SK-N-SH treated with all-trans-retinoic acid at 6 μM for 48 hours (cell line): ENCODE results near the gene OR2Y1.

ENCODE experiments used
- ATAC-seq: fragments of 200-7000 bp; cut with Tn5 transposase; 3 replicates; pipeline ENCODE4 v1.9.1; 2020; ENCODE audit warnings: mild to moderate bottlenecking, moderate library complexity
- ARNTL ChIP-seq: fragments of 450-650 bp; formaldehyde crosslinking; IDR thresholded peaks from 2 replicates; pipeline ENCODE4 v1.5.0; 2020; ENCODE audit warnings: low read depth, mild to moderate bottlenecking, moderate library complexity, borderline replicate concordance
- BACH2 ChIP-seq: fragments of 250-450 bp; sonication (Bioruptor Pico); IDR thresholded peaks from 2 replicates; pipeline ENCODE4 v1.9.0; 2021; ENCODE audit warnings: mild to moderate bottlenecking, borderline replicate concordance
- CSDC2 ChIP-seq: fragments of 250-450 bp; sonication (Bioruptor Pico); IDR thresholded peaks from 2 replicates; pipeline ENCODE4 v1.5.0; 2020; ENCODE audit warnings: mild to moderate bottlenecking, moderate library complexity
- ESRRG ChIP-seq: fragments of 250-450 bp; sonication (Bioruptor Pico); IDR thresholded peaks from 2 replicates; pipeline ENCODE4 v1.6.1; 2021; ENCODE audit warnings: mild to moderate bottlenecking
- GLIS3 ChIP-seq: fragments of 250-450 bp; sonication (Bioruptor Pico); IDR thresholded peaks from 2 replicates; pipeline ENCODE4 v1.5.0; 2020; ENCODE audit warnings: mild to moderate bottlenecking, moderate library complexity
- ISL1 ChIP-seq: fragments of 250-450 bp; sonication (Bioruptor Pico); IDR thresholded peaks from 2 replicates; pipeline ENCODE4 v2.1.2; 2022; ENCODE audit warnings: mild to moderate bottlenecking, moderate library complexity
- OSR1 ChIP-seq: fragments of 250-450 bp; sonication (Bioruptor Pico); IDR thresholded peaks from 2 replicates; pipeline ENCODE4 v1.8.0; 2022; ENCODE audit warnings: moderate library complexity, mild to moderate bottlenecking, inconsistent platforms
- PPARA ChIP-seq: fragments of 250-450 bp; sonication (Bioruptor Pico); IDR thresholded peaks from 2 replicates; pipeline ENCODE4 v1.5.0; 2020; ENCODE audit warnings: mild to moderate bottlenecking, borderline replicate concordance
- RARB ChIP-seq: fragments of 250-450 bp; sonication (Bioruptor Pico); IDR thresholded peaks from 2 replicates; pipeline ENCODE4 v1.8.0; 2021; ENCODE audit warnings: mild to moderate bottlenecking, moderate library complexity
- SNAI2 ChIP-seq: fragments of 250-450 bp; sonication (Bioruptor Pico); IDR thresholded peaks from 2 replicates; pipeline ENCODE4 v1.5.0; 2020; ENCODE audit warnings: mild to moderate bottlenecking, moderate library complexity
- TCF4 ChIP-seq: fragments of 250-450 bp; sonication (Bioruptor Pico); IDR thresholded peaks from 2 replicates; pipeline ENCODE4 v1.8.0; 2021; ENCODE audit warnings: mild to moderate bottlenecking, moderate library complexity, borderline replicate concordance
- TOX ChIP-seq: fragments of 250-450 bp; sonication (Bioruptor Pico); IDR thresholded peaks from 2 replicates; pipeline ENCODE4 v1.8.0; 2021; ENCODE audit warnings: mild to moderate bottlenecking, moderate library complexity, borderline replicate concordance
- ZC3H10 ChIP-seq: fragments of 250-450 bp; sonication (Bioruptor Pico); IDR thresholded peaks from 2 replicates; pipeline ENCODE4 v1.5.1; 2021; ENCODE audit warnings: mild to moderate bottlenecking, moderate library complexity
- ZFP3 ChIP-seq: fragments of 250-450 bp; sonication (Bioruptor Pico); IDR thresholded peaks from 2 replicates; pipeline ENCODE4 v1.5.0; 2020; ENCODE audit warnings: mild to moderate bottlenecking, moderate library complexity
- ZFP30 ChIP-seq: fragments of 450-650 bp; formaldehyde crosslinking; IDR thresholded peaks from 2 replicates; pipeline ENCODE4 v1.5.0; 2022; ENCODE audit warnings: mild to moderate bottlenecking, moderate library complexity
- ZNF565 ChIP-seq: fragments of 450-650 bp; formaldehyde crosslinking; conservative IDR thresholded peaks from 2 replicates; pipeline ENCODE4 v1.5.0; 2020; ENCODE audit warnings: low read depth, mild to moderate bottlenecking, moderate library complexity
- ZNF70 ChIP-seq: fragments of 450-650 bp; formaldehyde crosslinking; IDR thresholded peaks from 2 replicates; pipeline ENCODE4 v1.5.0; 2020; ENCODE audit warnings: mild to moderate bottlenecking, moderate library complexity
- ZNF8 ChIP-seq: fragments of 450-650 bp; formaldehyde crosslinking; IDR thresholded peaks from 2 replicates; pipeline ENCODE4 v1.5.0; 2020; ENCODE audit warnings: mild to moderate bottlenecking, moderate library complexity
- TF ChIP-seq, protein P1 (sequence below): fragments of 250-450 bp; sonication (Bioruptor Pico); IDR thresholded peaks from 2 replicates; pipeline ENCODE4 v1.5.1; 2021; ENCODE audit warnings: mild to moderate bottlenecking, moderate library complexity
- TF ChIP-seq, protein P2 (sequence below): fragments of 250-450 bp; sonication (Bioruptor Pico); IDR thresholded peaks from 2 replicates; pipeline ENCODE4 v1.5.1; 2020; ENCODE audit warnings: low read depth, mild to moderate bottlenecking, moderate library complexity
- TF ChIP-seq, protein P3 (sequence below): fragments of 250-450 bp; sonication (Bioruptor Pico); IDR thresholded peaks from 2 replicates; pipeline ENCODE4 v1.8.0; 2021; ENCODE audit warnings: low read depth, mild to moderate bottlenecking, moderate library complexity, borderline replicate concordance
- TF ChIP-seq, protein P4 (sequence below): fragments of 250-450 bp; sonication (Bioruptor Pico); IDR thresholded peaks from 2 replicates; pipeline ENCODE4 v1.5.0; 2020; ENCODE audit warnings: mild to moderate bottlenecking, moderate library complexity
- TF ChIP-seq, protein P5 (sequence below): fragments of 250-450 bp; sonication (Bioruptor Pico); IDR thresholded peaks from 2 replicates; pipeline ENCODE4 v1.8.0; 2020; ENCODE audit warnings: mild to moderate bottlenecking, moderate library complexity, borderline replicate concordance

Gene OR2Y1

DNA sequence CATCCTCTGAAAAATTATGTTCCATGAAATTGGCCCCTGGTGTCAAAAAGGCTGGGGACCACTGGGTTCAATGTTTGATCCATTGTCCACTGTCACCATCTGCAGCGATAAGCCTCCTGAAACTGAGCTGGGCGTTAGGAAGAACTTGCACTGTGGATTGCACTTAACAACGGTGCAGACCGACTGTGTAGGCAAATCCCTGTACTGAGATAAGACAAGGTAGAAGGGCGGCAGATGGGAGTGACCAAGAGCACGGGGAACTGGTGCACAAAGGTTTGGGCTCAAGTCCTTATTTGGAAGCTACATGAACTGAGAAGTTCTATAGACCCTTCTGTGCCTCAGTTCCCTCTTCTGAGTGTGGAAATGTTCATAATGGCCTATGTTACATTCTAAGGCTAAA, 48.8 kb downstream of the OR2Y1 start:
- ATAC-seq: no peak

DNA sequence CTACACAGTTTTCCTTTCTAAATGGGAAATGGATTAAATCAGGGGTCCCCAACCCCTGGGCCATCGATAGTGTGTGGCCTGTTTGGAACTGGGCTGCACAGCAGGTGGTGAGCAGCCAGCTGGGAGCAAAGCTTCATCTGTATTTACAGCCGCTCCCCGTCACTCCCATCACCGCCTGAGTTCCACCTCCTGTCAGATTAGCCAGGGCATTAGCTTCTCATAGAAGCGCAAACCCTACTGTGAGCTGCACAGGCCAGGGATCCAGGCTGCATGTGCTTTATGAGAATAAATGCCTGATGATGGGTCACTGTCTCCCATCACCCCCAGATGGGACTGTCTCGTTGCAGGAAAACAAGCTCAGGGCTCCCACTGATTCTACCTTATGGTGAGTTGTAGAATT, 49.3 kb downstream of the OR2Y1 start:
- TF ChIP-seq ISL1 (no peak), GLIS3 (no peak), ZNF70 (CRISPR knock-in tag) (no peak), ZC3H10 (CRISPR knock-in tag) (no peak), CSDC2 (no peak), ZFP3 (CRISPR knock-in tag) (no peak), ZFP30 (CRISPR knock-in tag) (no peak), PPARA (CRISPR knock-in tag) (no peak), ZNF565 (CRISPR knock-in tag) (no peak), OSR1 (CRISPR knock-in tag) (no peak)
- TF ChIP-seq, protein P1, sequence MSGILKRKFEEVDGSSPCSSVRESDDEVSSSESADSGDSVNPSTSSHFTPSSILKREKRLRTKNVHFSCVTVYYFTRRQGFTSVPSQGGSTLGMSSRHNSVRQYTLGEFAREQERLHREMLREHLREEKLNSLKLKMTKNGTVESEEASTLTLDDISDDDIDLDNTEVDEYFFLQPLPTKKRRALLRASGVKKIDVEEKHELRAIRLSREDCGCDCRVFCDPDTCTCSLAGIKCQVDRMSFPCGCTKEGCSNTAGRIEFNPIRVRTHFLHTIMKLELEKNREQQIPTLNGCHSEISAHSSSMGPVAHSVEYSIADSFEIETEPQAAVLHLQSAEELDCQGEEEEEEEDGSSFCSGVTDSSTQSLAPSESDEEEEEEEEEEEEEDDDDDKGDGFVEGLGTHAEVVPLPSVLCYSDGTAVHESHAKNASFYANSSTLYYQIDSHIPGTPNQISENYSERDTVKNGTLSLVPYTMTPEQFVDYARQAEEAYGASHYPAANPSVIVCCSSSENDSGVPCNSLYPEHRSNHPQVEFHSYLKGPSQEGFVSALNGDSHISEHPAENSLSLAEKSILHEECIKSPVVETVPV (CRISPR knock-in tag): no peak
- TF ChIP-seq, protein P2, sequence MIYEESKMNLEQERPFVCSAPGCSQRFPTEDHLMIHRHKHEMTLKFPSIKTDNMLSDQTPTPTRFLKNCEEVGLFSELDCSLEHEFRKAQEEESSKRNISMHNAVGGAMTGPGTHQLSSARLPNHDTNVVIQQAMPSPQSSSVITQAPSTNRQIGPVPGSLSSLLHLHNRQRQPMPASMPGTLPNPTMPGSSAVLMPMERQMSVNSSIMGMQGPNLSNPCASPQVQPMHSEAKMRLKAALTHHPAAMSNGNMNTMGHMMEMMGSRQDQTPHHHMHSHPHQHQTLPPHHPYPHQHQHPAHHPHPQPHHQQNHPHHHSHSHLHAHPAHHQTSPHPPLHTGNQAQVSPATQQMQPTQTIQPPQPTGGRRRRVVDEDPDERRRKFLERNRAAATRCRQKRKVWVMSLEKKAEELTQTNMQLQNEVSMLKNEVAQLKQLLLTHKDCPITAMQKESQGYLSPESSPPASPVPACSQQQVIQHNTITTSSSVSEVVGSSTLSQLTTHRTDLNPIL (CRISPR knock-in tag): no peak

More for the DNA sequence above, 48.8 kb downstream of the OR2Y1 start:
- no peak for TF ChIP-seq BACH2
- no peak for TF ChIP-seq ARNTL (CRISPR knock-in tag)
- TF ChIP-seq RARB (CRISPR knock-in tag): no peak
- no peak for TF ChIP-seq ZFP30 (CRISPR knock-in tag)
- TF ChIP-seq ZNF8 (CRISPR knock-in tag): no peak
- TF ChIP-seq TCF4 (CRISPR knock-in tag): no peak
- no peak for TF ChIP-seq ESRRG (CRISPR knock-in tag)
- TF ChIP-seq PPARA (CRISPR knock-in tag): no peak
- TF ChIP-seq, protein P3, sequence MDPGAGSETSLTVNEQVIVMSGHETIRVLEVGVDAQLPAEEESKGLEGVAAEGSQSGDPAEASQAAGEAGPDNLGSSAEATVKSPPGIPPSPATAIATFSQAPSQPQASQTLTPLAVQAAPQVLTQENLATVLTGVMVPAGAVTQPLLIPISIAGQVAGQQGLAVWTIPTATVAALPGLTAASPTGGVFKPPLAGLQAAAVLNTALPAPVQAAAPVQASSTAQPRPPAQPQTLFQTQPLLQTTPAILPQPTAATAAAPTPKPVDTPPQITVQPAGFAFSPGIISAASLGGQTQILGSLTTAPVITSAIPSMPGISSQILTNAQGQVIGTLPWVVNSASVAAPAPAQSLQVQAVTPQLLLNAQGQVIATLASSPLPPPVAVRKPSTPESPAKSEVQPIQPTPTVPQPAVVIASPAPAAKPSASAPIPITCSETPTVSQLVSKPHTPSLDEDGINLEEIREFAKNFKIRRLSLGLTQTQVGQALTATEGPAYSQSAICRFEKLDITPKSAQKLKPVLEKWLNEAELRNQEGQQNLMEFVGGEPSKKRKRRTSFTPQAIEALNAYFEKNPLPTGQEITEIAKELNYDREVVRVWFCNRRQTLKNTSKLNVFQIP (CRISPR knock-in tag): no peak
- TF ChIP-seq TOX (CRISPR knock-in tag): no peak
- TF ChIP-seq ZNF565 (CRISPR knock-in tag): no peak
- TF ChIP-seq, protein P4, sequence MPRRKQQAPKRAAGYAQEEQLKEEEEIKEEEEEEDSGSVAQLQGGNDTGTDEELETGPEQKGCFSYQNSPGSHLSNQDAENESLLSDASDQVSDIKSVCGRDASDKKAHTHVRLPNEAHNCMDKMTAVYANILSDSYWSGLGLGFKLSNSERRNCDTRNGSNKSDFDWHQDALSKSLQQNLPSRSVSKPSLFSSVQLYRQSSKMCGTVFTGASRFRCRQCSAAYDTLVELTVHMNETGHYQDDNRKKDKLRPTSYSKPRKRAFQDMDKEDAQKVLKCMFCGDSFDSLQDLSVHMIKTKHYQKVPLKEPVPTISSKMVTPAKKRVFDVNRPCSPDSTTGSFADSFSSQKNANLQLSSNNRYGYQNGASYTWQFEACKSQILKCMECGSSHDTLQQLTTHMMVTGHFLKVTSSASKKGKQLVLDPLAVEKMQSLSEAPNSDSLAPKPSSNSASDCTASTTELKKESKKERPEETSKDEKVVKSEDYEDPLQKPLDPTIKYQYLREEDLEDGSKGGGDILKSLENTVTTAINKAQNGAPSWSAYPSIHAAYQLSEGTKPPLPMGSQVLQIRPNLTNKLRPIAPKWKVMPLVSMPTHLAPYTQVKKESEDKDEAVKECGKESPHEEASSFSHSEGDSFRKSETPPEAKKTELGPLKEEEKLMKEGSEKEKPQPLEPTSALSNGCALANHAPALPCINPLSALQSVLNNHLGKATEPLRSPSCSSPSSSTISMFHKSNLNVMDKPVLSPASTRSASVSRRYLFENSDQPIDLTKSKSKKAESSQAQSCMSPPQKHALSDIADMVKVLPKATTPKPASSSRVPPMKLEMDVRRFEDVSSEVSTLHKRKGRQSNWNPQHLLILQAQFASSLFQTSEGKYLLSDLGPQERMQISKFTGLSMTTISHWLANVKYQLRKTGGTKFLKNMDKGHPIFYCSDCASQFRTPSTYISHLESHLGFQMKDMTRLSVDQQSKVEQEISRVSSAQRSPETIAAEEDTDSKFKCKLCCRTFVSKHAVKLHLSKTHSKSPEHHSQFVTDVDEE (CRISPR knock-in tag): no peak

DNA sequence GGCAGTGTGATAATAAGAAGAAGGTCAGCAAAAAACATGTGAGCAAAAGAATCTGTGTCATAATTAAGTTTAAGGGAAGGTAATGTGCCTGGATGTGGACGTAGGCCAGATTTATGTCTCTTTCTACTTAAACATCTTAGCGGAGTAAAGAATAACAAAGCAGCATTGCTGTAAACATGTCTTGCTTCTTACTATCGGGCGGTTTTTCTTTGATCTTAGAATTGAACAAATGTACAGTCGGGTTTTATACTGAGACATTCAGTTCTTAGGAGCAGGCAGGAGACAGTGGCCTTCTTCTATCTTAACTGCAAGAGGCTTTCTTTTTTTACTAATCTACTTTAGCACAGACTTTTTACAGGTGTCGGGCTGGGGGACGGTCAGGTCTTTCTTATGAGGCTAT, 50.1 kb downstream of the OR2Y1 start:
- ATAC-seq: no peak
- TF ChIP-seq, protein P5, sequence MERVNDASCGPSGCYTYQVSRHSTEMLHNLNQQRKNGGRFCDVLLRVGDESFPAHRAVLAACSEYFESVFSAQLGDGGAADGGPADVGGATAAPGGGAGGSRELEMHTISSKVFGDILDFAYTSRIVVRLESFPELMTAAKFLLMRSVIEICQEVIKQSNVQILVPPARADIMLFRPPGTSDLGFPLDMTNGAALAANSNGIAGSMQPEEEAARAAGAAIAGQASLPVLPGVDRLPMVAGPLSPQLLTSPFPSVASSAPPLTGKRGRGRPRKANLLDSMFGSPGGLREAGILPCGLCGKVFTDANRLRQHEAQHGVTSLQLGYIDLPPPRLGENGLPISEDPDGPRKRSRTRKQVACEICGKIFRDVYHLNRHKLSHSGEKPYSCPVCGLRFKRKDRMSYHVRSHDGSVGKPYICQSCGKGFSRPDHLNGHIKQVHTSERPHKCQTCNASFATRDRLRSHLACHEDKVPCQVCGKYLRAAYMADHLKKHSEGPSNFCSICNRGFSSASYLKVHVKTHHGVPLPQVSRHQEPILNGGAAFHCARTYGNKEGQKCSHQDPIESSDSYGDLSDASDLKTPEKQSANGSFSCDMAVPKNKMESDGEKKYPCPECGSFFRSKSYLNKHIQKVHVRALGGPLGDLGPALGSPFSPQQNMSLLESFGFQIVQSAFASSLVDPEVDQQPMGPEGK (CRISPR knock-in tag): no peak
- TF ChIP-seq CSDC2 (no peak), OSR1 (CRISPR knock-in tag) (no peak), ISL1 (no peak), GLIS3 (no peak), SNAI2 (CRISPR knock-in tag) (no peak), ZNF565 (CRISPR knock-in tag) (no peak), TOX (CRISPR knock-in tag) (no peak), ARNTL (CRISPR knock-in tag) (no peak)
- TF ChIP-seq, protein P4 (CRISPR knock-in tag): no peak
- TF ChIP-seq, protein P1 (CRISPR knock-in tag): no peak
- TF ChIP-seq, all 23 proteins: peak for 0

More for the DNA sequence above, 49.3 kb downstream of the OR2Y1 start:
- ATAC-seq: no peak
